HEK293 (cell line): Measurements from ENCODE around the gene VRTN.

Experiments
- CTCF ChIA-PET: fragments of 350-600 bp; formaldehyde crosslinking; extraction: SDS; loops from one replicate; lab custom pipeline; 2021; ENCODE audit warnings: antibody characterized with exemption; lab: Yijun Ruan, JAX
- POLR2A ChIA-PET: fragments of 300-600 bp; formaldehyde crosslinking; extraction: SDS; loops from one replicate; lab custom pipeline; 2020; ENCODE audit warnings: antibody characterized with exemption, inconsistent platforms; lab: Yijun Ruan, JAX
- H3K27ac ChIP-seq: fragments of 200-500 bp; sonication (Bioruptor generic); 2 replicates; pipeline ENCODE4 v1.5.1; 2014; ENCODE audit warnings: low read depth, low read length, control low read depth, inconsistent platforms; ENCODE audit errors: extremely low read depth
- H3K36me3 ChIP-seq, 2 experiments: fragments of 200-500 bp in 1 of 2; sonication (Bioruptor generic) in 1 of 2; 1 replicate in 1 of 2; 2 replicates in 1 of 2; pipeline ENCODE4 v1.5.1; 2014 to 2017; ENCODE audit warnings: inconsistent platforms in 2 of 2, low read length in 2 of 2; ENCODE audit not compliant: control insufficient read depth in 2 of 2, insufficient read depth in 1 of 2
- H3K4me1 ChIP-seq: fragments of 200-500 bp; sonication (Bioruptor generic); 2 replicates; pipeline ENCODE4 v1.5.1; 2014; ENCODE audit warnings: mild to moderate bottlenecking, low read length, inconsistent platforms; ENCODE audit not compliant: control insufficient read depth, insufficient read depth
- H3K4me3 ChIP-seq: 2 replicates; pipeline ENCODE4 v1.5.1; 2011; ENCODE audit warnings: low read depth, mild to moderate bottlenecking, control low read depth, low read length, moderate library complexity
- H3K9me3 ChIP-seq: fragments of 200-500 bp; sonication (Bioruptor generic); 2 replicates; pipeline ENCODE4 v1.5.1; 2014; ENCODE audit warnings: low read depth, low read length, inconsistent platforms; ENCODE audit not compliant: control insufficient read depth, insufficient read depth
- BCL11B ChIP-seq: fragments of 450-650 bp; formaldehyde crosslinking; IDR thresholded peaks from 2 replicates; pipeline ENCODE4 v1.5.1; 2016; ENCODE audit warnings: low read depth, missing biosample characterization, missing genetic modification characterization
- KLF10 ChIP-seq: fragments of 450-650 bp; IDR thresholded peaks from 2 replicates; pipeline ENCODE4 v1.5.1; 2018; ENCODE audit warnings: missing biosample characterization, mild to moderate bottlenecking, missing genetic modification characterization
- OSR2 ChIP-seq: fragments of 450-650 bp; formaldehyde crosslinking; IDR thresholded peaks from 2 replicates; pipeline ENCODE4 v1.5.1; 2016; ENCODE audit warnings: missing biosample characterization, missing genetic modification characterization
- SETDB1 ChIP-seq: IDR thresholded peaks from one replicate; pipeline ENCODE4 v1.6.1; 2017; ENCODE audit warnings: mild to moderate bottlenecking, low read length, moderate library complexity, mixed read lengths; ENCODE audit not compliant: insufficient read length
- ZBTB20 ChIP-seq: fragments of 450-650 bp; formaldehyde crosslinking; IDR thresholded peaks from 2 replicates; pipeline ENCODE4 v1.5.1; 2016; ENCODE audit warnings: missing biosample characterization, missing genetic modification characterization
- ZEB2 ChIP-seq: fragments of 450-650 bp; formaldehyde crosslinking; IDR thresholded peaks from 2 replicates; pipeline ENCODE4 v1.5.1; 2016; ENCODE audit warnings: missing biosample characterization, missing genetic modification characterization
- ZNF433 ChIP-seq: fragments of 450-650 bp; formaldehyde crosslinking; IDR thresholded peaks from 2 replicates; pipeline ENCODE4 v1.5.1; 2016; ENCODE audit warnings: missing biosample characterization, missing genetic modification characterization, low read depth
- ZNF596 ChIP-seq: fragments of 450-650 bp; IDR thresholded peaks from 2 replicates; pipeline ENCODE4 v1.5.0; 2018; ENCODE audit warnings: missing biosample characterization, mild to moderate bottlenecking, missing genetic modification characterization, moderate library complexity
- ZNF600 ChIP-seq: fragments of 450-650 bp; formaldehyde crosslinking; IDR thresholded peaks from 2 replicates; pipeline ENCODE4 v1.5.1; 2016; ENCODE audit warnings: missing biosample characterization, missing genetic modification characterization
- ZNF629 ChIP-seq: fragments of 450-650 bp; formaldehyde crosslinking; IDR thresholded peaks from 2 replicates; pipeline ENCODE4 v1.5.1; 2017; ENCODE audit warnings: missing biosample characterization, missing genetic modification characterization
- ZNF776 ChIP-seq: fragments of 450-650 bp; formaldehyde crosslinking; IDR thresholded peaks from 2 replicates; pipeline ENCODE4 v1.5.0; 2017; ENCODE audit warnings: missing biosample characterization, missing genetic modification characterization, borderline replicate concordance
- ZSCAN16 ChIP-seq: fragments of 450-650 bp; formaldehyde crosslinking; IDR thresholded peaks from 2 replicates; pipeline ENCODE4 v1.5.1; 2016; ENCODE audit warnings: missing biosample characterization, missing genetic modification characterization
- TF ChIP-seq, protein P1 (sequence below): fragments of 450-650 bp; formaldehyde crosslinking; conservative IDR thresholded peaks from 2 replicates; pipeline ENCODE4 v1.5.1; 2016; ENCODE audit warnings: low read depth, missing biosample characterization, missing genetic modification characterization
- TF ChIP-seq, protein P2 (sequence below): fragments of 450-650 bp; formaldehyde crosslinking; IDR thresholded peaks from 2 replicates; pipeline ENCODE4 v1.5.1; 2017; ENCODE audit warnings: missing biosample characterization, missing genetic modification characterization
- TF ChIP-seq, protein P3 (sequence below): fragments of 450-650 bp; formaldehyde crosslinking; IDR thresholded peaks from 2 replicates; pipeline ENCODE4 v1.5.1; 2016; ENCODE audit warnings: missing biosample characterization, missing genetic modification characterization
- TF ChIP-seq, protein P4 (sequence below): fragments of 450-650 bp; formaldehyde crosslinking; IDR thresholded peaks from 2 replicates; pipeline ENCODE4 v1.5.1; 2017; ENCODE audit warnings: missing biosample characterization, missing genetic modification characterization
- TF ChIP-seq, protein P5 (sequence below): fragments of 450-650 bp; formaldehyde crosslinking; IDR thresholded peaks from 2 replicates; pipeline ENCODE4 v1.5.1; 2016; ENCODE audit warnings: missing biosample characterization, missing genetic modification characterization
- TF ChIP-seq, protein P6 (sequence below): fragments of 450-650 bp; formaldehyde crosslinking; optimal IDR thresholded peaks from 2 replicates; pipeline ENCODE3; 2016; ENCODE audit warnings: missing biosample characterization, mild to moderate bottlenecking, missing genetic modification characterization

The VRTN gene

DNA sequence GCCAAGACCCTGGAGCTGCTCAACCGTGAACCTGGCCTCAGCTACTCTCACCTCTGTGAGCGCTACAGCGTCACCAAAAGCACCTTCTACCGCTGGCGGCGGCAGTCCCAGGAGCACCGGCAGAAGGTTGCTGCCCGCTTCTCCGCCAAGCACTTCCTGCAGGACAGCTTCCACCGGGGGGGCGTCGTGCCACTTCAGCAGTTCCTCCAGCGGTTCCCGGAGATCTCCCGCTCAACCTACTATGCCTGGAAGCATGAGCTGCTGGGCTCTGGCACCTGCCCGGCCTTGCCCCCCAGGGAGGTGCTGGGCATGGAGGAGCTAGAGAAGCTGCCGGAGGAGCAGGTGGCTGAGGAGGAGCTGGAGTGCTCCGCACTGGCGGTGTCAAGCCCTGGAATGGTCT lies 9.3 kb downstream of the VRTN start:
- no peaks in the 10 kb centered on the region for H3K36me3 ChIP-seq

DNA sequence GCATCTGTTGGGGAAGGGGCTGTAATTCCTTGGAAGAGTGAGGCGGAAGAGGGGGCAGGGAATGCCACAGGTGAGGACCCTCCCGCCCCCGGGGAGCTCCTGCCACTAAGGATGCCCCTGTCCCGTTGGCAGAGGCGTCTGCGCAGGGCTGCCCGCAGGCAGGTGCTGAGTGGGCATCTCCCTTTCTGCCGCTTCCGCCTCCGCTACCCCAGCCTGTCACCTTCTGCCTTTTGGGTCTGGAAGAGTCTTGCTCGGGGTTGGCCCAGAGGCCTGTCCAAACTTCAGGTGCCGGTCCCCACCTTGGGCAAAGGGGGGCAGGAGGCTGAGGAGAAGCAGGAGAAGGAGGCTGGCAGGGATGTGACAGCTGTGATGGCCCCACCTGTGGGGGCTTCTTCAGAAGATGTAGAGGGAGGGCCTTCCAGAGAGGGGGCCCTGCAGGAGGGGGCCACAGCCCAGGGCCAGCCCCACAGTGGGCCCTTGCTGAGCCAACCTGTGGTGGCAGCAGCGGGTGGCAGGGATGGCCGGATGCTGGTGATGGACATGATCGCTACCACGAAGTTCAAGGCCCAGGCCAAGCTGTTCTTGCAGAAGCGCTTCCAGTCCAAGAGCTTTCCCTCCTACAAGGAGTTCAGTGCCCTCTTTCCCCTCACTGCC lies 10.0 kb downstream of the VRTN start:
- TF ChIP-seq, protein P1, sequence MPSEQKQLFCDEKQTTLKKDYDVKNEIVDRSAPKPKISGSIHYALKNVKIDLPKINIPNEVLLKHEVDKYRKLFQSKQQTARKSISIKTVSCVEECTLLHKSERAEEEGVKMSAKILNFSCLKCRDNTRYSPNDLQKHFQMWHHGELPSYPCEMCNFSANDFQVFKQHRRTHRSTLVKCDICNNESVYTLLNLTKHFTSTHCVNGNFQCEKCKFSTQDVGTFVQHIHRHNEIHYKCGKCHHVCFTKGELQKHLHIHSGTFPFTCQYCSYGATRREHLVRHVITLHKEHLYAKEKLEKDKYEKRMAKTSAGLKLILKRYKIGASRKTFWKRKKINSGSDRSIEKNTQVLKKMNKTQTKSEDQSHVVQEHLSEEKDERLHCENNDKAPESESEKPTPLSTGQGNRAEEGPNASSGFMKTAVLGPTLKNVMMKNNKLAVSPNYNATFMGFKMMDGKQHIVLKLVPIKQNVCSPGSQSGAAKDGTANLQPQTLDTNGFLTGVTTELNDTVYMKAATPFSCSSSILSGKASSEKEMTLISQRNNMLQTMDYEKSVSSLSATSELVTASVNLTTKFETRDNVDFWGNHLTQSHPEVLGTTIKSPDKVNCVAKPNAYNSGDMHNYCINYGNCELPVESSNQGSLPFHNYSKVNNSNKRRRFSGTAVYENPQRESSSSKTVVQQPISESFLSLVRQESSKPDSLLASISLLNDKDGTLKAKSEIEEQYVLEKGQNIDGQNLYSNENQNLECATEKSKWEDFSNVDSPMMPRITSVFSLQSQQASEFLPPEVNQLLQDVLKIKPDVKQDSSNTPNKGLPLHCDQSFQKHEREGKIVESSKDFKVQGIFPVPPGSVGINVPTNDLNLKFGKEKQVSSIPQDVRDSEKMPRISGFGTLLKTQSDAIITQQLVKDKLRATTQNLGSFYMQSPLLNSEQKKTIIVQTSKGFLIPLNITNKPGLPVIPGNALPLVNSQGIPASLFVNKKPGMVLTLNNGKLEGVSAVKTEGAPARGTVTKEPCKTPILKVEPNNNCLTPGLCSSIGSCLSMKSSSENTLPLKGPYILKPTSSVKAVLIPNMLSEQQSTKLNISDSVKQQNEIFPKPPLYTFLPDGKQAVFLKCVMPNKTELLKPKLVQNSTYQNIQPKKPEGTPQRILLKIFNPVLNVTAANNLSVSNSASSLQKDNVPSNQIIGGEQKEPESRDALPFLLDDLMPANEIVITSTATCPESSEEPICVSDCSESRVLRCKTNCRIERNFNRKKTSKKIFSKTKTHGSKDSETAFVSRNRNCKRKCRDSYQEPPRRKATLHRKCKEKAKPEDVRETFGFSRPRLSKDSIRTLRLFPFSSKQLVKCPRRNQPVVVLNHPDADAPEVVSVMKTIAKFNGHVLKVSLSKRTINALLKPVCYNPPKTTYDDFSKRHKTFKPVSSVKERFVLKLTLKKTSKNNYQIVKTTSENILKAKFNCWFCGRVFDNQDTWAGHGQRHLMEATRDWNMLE (tag by site-specific recombination) = no peak
- no peak for TF ChIP-seq ZSCAN16 (tag by site-specific recombination)
- TF ChIP-seq, protein P2, sequence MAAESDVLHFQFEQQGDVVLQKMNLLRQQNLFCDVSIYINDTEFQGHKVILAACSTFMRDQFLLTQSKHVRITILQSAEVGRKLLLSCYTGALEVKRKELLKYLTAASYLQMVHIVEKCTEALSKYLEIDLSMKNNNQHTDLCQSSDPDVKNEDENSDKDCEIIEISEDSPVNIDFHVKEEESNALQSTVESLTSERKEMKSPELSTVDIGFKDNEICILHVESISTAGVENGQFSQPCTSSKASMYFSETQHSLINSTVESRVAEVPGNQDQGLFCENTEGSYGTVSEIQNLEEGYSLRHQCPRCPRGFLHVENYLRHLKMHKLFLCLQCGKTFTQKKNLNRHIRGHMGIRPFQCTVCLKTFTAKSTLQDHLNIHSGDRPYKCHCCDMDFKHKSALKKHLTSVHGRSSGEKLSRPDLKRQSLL = no peak
- TF ChIP-seq ZNF433 (tag by site-specific recombination) = no peak
- TF ChIP-seq, protein P3, sequence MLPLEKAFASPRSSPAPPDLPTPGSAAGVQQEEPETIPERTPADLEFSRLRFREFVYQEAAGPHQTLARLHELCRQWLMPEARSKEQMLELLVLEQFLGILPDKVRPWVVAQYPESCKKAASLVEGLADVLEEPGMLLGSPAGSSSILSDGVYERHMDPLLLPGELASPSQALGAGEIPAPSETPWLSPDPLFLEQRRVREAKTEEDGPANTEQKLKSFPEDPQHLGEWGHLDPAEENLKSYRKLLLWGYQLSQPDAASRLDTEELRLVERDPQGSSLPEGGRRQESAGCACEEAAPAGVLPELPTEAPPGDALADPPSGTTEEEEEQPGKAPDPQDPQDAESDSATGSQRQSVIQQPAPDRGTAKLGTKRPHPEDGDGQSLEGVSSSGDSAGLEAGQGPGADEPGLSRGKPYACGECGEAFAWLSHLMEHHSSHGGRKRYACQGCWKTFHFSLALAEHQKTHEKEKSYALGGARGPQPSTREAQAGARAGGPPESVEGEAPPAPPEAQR (tag by site-specific recombination) = no peak
- TF ChIP-seq, protein P4, sequence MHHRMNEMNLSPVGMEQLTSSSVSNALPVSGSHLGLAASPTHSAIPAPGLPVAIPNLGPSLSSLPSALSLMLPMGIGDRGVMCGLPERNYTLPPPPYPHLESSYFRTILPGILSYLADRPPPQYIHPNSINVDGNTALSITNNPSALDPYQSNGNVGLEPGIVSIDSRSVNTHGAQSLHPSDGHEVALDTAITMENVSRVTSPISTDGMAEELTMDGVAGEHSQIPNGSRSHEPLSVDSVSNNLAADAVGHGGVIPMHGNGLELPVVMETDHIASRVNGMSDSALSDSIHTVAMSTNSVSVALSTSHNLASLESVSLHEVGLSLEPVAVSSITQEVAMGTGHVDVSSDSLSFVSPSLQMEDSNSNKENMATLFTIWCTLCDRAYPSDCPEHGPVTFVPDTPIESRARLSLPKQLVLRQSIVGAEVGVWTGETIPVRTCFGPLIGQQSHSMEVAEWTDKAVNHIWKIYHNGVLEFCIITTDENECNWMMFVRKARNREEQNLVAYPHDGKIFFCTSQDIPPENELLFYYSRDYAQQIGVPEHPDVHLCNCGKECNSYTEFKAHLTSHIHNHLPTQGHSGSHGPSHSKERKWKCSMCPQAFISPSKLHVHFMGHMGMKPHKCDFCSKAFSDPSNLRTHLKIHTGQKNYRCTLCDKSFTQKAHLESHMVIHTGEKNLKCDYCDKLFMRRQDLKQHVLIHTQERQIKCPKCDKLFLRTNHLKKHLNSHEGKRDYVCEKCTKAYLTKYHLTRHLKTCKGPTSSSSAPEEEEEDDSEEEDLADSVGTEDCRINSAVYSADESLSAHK (tag by site-specific recombination) = no peak
- no peak for TF ChIP-seq ZBTB20 (tag by site-specific recombination)
- no peaks in the 10 kb centered on the region for H3K36me3 ChIP-seq
- no peak overlapping the region for H3K27ac ChIP-seq
- no peaks in the 10 kb centered on the region for H3K4me1 ChIP-seq
- H3K4me3 ChIP-seq = no peak overlapping the region
- ChIA-PET POLR2A (no interaction called here), CTCF (interaction anchor here (0.7 to 1.7 kb wide), 3 partner anchors 33 to 254 kb away, joined by 3 to 7 read pairs (median 3); partner anchors contain the start of gene LTBP2)
- H3K9me3 ChIP-seq = no peaks in the 10 kb centered on the region

More for the DNA sequence above, 9.3 kb downstream of the VRTN start:
- ChIA-PET POLR2A (no interaction called here), CTCF (interaction anchor here (0.6 to 0.7 kb wide), 2 partner anchors 32 to 255 kb away, joined by 3 to 5 read pairs; no protein-coding TSS in a partner anchor)
- TF ChIP-seq ZNF776 (tag by site-specific recombination) (no peak), ZEB2 (tag by site-specific recombination) (no peak), SETDB1 (no peak), ZNF596 (no peak), ZNF600 (tag by site-specific recombination) (no peak), ZNF629 (tag by site-specific recombination) (no peak), KLF10 (tag by site-specific recombination) (no peak), OSR2 (tag by site-specific recombination) (no peak), ZBTB20 (tag by site-specific recombination) (no peak), BCL11B (tag by site-specific recombination) (no peak)
- TF ChIP-seq, protein P5, sequence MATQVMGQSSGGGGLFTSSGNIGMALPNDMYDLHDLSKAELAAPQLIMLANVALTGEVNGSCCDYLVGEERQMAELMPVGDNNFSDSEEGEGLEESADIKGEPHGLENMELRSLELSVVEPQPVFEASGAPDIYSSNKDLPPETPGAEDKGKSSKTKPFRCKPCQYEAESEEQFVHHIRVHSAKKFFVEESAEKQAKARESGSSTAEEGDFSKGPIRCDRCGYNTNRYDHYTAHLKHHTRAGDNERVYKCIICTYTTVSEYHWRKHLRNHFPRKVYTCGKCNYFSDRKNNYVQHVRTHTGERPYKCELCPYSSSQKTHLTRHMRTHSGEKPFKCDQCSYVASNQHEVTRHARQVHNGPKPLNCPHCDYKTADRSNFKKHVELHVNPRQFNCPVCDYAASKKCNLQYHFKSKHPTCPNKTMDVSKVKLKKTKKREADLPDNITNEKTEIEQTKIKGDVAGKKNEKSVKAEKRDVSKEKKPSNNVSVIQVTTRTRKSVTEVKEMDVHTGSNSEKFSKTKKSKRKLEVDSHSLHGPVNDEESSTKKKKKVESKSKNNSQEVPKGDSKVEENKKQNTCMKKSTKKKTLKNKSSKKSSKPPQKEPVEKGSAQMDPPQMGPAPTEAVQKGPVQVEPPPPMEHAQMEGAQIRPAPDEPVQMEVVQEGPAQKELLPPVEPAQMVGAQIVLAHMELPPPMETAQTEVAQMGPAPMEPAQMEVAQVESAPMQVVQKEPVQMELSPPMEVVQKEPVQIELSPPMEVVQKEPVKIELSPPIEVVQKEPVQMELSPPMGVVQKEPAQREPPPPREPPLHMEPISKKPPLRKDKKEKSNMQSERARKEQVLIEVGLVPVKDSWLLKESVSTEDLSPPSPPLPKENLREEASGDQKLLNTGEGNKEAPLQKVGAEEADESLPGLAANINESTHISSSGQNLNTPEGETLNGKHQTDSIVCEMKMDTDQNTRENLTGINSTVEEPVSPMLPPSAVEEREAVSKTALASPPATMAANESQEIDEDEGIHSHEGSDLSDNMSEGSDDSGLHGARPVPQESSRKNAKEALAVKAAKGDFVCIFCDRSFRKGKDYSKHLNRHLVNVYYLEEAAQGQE (tag by site-specific recombination) = no peak
- TF ChIP-seq, protein P6, sequence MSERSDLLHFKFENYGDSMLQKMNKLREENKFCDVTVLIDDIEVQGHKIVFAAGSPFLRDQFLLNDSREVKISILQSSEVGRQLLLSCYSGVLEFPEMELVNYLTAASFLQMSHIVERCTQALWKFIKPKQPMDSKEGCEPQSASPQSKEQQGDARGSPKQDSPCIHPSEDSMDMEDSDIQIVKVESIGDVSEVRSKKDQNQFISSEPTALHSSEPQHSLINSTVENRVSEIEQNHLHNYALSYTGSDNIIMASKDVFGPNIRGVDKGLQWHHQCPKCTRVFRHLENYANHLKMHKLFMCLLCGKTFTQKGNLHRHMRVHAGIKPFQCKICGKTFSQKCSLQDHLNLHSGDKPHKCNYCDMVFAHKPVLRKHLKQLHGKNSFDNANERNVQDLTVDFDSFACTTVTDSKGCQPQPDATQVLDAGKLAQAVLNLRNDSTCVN (tag by site-specific recombination) = no peak
- H3K4me1 ChIP-seq = no peaks in the 10 kb centered on the region
- no peak overlapping the region for H3K27ac ChIP-seq
- no peak overlapping the region for H3K4me3 ChIP-seq
- no peaks in the 10 kb centered on the region for H3K9me3 ChIP-seq
